GM15510 (cell line): Measurements from ENCODE around the gene SYPL1.

Experiments
- POLR2A ChIP-seq: IDR thresholded peaks from 3 replicates; pipeline ENCODE4 v1.6.1; 2011; ENCODE audit warnings: borderline replicate concordance; ENCODE audit not compliant: insufficient read length; ENCODE audit errors: extremely low read depth

Gene SYPL1

GRCh38 chr7:106112118-106112971 is at the start of gene SYPL1:
Gene SYPL1 (minus strand): TSS chr7:106112312. CDS start chr7:106112208, 104 bp downstream.
- TF ChIP-seq POLR2A, result peak; percentile 63

- TF ChIP-seq POLR2A, result no peak
Measured at GRCh38 chr7:106155027-106155426, 42.9 kb upstream of the SYPL1 start.

GRCh38 chr7:106153891-106154449 is 41.9 kb upstream of the SYPL1 start:
- no peak for TF ChIP-seq POLR2A

- TF ChIP-seq POLR2A, result no peak
Measured at GRCh38 chr7:106152313-106152665, 40.2 kb upstream of the SYPL1 start.

- no peak for TF ChIP-seq POLR2A
Measured at GRCh38 chr7:106151459-106152312, 39.6 kb upstream of the SYPL1 start.

- TF ChIP-seq POLR2A, result no peak
Measured at GRCh38 chr7:106143711-106144337, 31.7 kb upstream of the SYPL1 start.

GRCh38 chr7:106142136-106142535 is 30.0 kb upstream of the SYPL1 start:
- TF ChIP-seq POLR2A, result no peak

- TF ChIP-seq POLR2A, result no peak
Measured at GRCh38 chr7:106140406-106141173, 28.5 kb upstream of the SYPL1 start.

- no peak for TF ChIP-seq POLR2A
Measured at GRCh38 chr7:106139265-106140251, 27.4 kb upstream of the SYPL1 start.

- TF ChIP-seq POLR2A, result no peak
Measured at GRCh38 chr7:106138776-106139175, 26.7 kb upstream of the SYPL1 start.

GRCh38 chr7:106134241-106134640 is 22.1 kb upstream of the SYPL1 start:
- no peak for TF ChIP-seq POLR2A

GRCh38 chr7:106129291-106129690 is 17.2 kb upstream of the SYPL1 start:
- TF ChIP-seq POLR2A, result no peak

GRCh38 chr7:106128836-106129235 is 16.7 kb upstream of the SYPL1 start:
- TF ChIP-seq POLR2A, result no peak
